Endodermal cell (in vitro differentiated cells): ENCODE results near the gene ANKZF1. TPM values are rescaled to one million over a fixed set of nuclear protein-coding genes. Genes with fewer than 3 reads are reported as not detected.

Experiments used
- DNase-seq: peaks from one replicate; pipeline ENCODE4 v3.0.0-alpha.2; 2017
- H3K27ac ChIP-seq: 2 replicates; pipeline ENCODE4 v1.5.1; 2013; ENCODE audit warnings: mild to moderate bottlenecking, low read depth, low read length, moderate library complexity
- H3K27me3 ChIP-seq: 2 replicates; pipeline ENCODE4 v1.6.1; 2013; ENCODE audit warnings: mild to moderate bottlenecking, low read length, moderate library complexity; ENCODE audit not compliant: insufficient read depth, control insufficient read depth, poor library complexity, severe bottlenecking
- H3K36me3 ChIP-seq: 2 replicates; pipeline ENCODE4 v1.7.0; 2013; ENCODE audit warnings: mild to moderate bottlenecking, low read length, moderate library complexity; ENCODE audit not compliant: control insufficient read depth, insufficient read depth
- H3K4me1 ChIP-seq: one replicate; pipeline ENCODE4 v1.7.0; 2013; ENCODE audit warnings: low read length; ENCODE audit not compliant: control insufficient read depth, insufficient read depth
- H3K4me3 ChIP-seq: 2 replicates; pipeline ENCODE4 v1.5.1; 2013; ENCODE audit warnings: mild to moderate bottlenecking, low read length, moderate library complexity
- H3K9ac ChIP-seq: 2 replicates; pipeline ENCODE4 v1.6.1; 2013; ENCODE audit warnings: mild to moderate bottlenecking, low read length, moderate library complexity; ENCODE audit not compliant: poor library complexity, severe bottlenecking; ENCODE audit errors: extremely low read depth
- H3K9me3 ChIP-seq: 2 replicates; pipeline ENCODE4 v1.6.1; 2013; ENCODE audit warnings: mild to moderate bottlenecking, low read length, moderate library complexity; ENCODE audit not compliant: control insufficient read depth
- H3K27ac Mint-ChIP-seq: 2 replicates; pipeline ENCODE4 v1.8.0; 2020; ENCODE audit warnings: mixed read lengths
- H3K27me3 Mint-ChIP-seq: 2 replicates; pipeline ENCODE4 v1.8.0; 2021; ENCODE audit warnings: mild to moderate bottlenecking, mixed read lengths; ENCODE audit not compliant: insufficient read depth
- H3K36me3 Mint-ChIP-seq: 2 replicates; pipeline ENCODE4 v1.8.0; 2020; ENCODE audit warnings: low read depth, mixed read lengths
- H3K4me1 Mint-ChIP-seq: 2 replicates; pipeline ENCODE4 v1.8.0; 2020; ENCODE audit warnings: mixed read lengths
- H3K4me3 Mint-ChIP-seq: 2 replicates; pipeline ENCODE4 v1.8.0; 2020; ENCODE audit warnings: mild to moderate bottlenecking, moderate library complexity, mixed read lengths
- H3K9me3 Mint-ChIP-seq: 2 replicates; pipeline ENCODE4 v1.8.0; 2020; ENCODE audit warnings: mild to moderate bottlenecking, mixed read lengths
- WGBS, 2 experiments: methylation state at CpG; one replicate each; pipeline versions ENCODE4 v1.1.5 to v1.1.7; 2013; ENCODE audit warnings: missing lambda C conversion rate in 2 of 2, mixed read lengths in 1 of 2; ENCODE audit not compliant: insufficient coverage in 1 of 2, insufficient read length in 1 of 2; 5-methylcytosine and 5-hydroxymethylcytosine counted together
- total RNA-seq, 2 donors: library from RNA; stranded (reverse); fragmentation: NEBNext Ultra II Directional in 1 of 2; extraction: Animal tissue kit (Norgen Biotek cat#: 25700) in 1 of 2; gene quantifications; 2 replicates in 1 of 2; 3 replicates in 1 of 2; pipeline ENCODE4 v1.2.1, GENCODE V29; 2021
- TF ChIP-seq, protein P1 (sequence below): fragments of 200-600 bp; sonication (generic); conservative IDR thresholded peaks from 2 replicates; pipeline ENCODE4 v1.5.0; 2021; ENCODE audit warnings: antibody characterized with exemption, mild to moderate bottlenecking

The ANKZF1 gene
- total RNA-seq, 2 donors from 2014 or later, result 50.9 to 56.3 TPM

- 79 to 82% methylated on average over 4 to 5 of the region's 5 CpGs for WGBS, 2 experiments
- no peaks in the 10 kb centered on the region for H3K4me1 ChIP-seq
- no peak overlapping the region for H3K27ac Mint-ChIP-seq
- H3K36me3 ChIP-seq, result no peaks in the 10 kb centered on the region
- H3K27me3 Mint-ChIP-seq, result peaks cover 52% of the 10 kb centered on the region
- no peaks in the 10 kb centered on the region for H3K9me3 Mint-ChIP-seq
- no peaks in the 10 kb centered on the region for H3K4me1 Mint-ChIP-seq
- peaks cover 27% of the 10 kb centered on the region for H3K27me3 ChIP-seq
- H3K4me3 ChIP-seq, result no peak overlapping the region
- no peaks in the 10 kb centered on the region for H3K36me3 Mint-ChIP-seq
- DNase-seq, result no peak
- TF ChIP-seq, protein P1, sequence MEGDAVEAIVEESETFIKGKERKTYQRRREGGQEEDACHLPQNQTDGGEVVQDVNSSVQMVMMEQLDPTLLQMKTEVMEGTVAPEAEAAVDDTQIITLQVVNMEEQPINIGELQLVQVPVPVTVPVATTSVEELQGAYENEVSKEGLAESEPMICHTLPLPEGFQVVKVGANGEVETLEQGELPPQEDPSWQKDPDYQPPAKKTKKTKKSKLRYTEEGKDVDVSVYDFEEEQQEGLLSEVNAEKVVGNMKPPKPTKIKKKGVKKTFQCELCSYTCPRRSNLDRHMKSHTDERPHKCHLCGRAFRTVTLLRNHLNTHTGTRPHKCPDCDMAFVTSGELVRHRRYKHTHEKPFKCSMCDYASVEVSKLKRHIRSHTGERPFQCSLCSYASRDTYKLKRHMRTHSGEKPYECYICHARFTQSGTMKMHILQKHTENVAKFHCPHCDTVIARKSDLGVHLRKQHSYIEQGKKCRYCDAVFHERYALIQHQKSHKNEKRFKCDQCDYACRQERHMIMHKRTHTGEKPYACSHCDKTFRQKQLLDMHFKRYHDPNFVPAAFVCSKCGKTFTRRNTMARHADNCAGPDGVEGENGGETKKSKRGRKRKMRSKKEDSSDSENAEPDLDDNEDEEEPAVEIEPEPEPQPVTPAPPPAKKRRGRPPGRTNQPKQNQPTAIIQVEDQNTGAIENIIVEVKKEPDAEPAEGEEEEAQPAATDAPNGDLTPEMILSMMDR, result no peak
- H3K27ac ChIP-seq, result no peak overlapping the region
- no peak overlapping the region for H3K9ac ChIP-seq
- H3K4me3 Mint-ChIP-seq, result no peak overlapping the region
- no peaks in the 10 kb centered on the region for H3K9me3 ChIP-seq
Observed at GRCh38 chr2:219261024-219261855, 31.6 kb downstream of the ANKZF1 start.

DNA sequence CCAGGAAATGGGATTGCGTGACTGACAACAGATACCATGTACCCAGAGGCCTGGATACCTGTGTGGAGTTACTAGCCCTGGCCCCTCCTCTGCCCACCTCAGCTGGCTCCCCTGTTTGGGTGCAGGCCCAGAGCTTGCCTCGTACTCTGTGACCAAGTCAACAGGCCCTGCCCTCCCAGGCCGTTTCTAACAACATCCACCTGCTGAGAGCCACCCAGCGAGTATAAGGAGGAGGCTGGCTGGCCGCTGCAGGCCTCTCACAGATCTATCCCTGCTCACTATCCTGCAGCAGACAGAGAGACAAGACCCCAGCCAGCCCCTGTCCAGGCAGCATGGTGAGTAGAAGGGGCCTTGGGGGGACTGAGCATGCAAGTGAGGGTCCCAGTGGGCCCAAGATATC lies 36.6 kb downstream of the ANKZF1 start:
- H3K9ac ChIP-seq, result no peak overlapping the region
- Mint-ChIP-seq H3K9me3 (no peaks in the 10 kb centered on the region), H3K4me3 (no peak overlapping the region), H3K36me3 (no peaks in the 10 kb centered on the region), H3K27ac (no peak overlapping the region), H3K4me1 (no peaks in the 10 kb centered on the region), H3K27me3 (peaks cover 37% of the 10 kb centered on the region)
- TF ChIP-seq, protein P1, result no peak
- H3K27me3 ChIP-seq, result peaks cover 9% of the 10 kb centered on the region
- H3K27ac ChIP-seq, result no peak overlapping the region
- no peaks in the 10 kb centered on the region for H3K9me3 ChIP-seq
- H3K4me1 ChIP-seq, result no peaks in the 10 kb centered on the region
- no peak for DNase-seq
- H3K4me3 ChIP-seq, result no peak overlapping the region
- 71 to 74% methylated on average over 2 to 5 of the region's 5 CpGs for WGBS, 2 experiments
- H3K36me3 ChIP-seq, result no peaks in the 10 kb centered on the region

DNA sequence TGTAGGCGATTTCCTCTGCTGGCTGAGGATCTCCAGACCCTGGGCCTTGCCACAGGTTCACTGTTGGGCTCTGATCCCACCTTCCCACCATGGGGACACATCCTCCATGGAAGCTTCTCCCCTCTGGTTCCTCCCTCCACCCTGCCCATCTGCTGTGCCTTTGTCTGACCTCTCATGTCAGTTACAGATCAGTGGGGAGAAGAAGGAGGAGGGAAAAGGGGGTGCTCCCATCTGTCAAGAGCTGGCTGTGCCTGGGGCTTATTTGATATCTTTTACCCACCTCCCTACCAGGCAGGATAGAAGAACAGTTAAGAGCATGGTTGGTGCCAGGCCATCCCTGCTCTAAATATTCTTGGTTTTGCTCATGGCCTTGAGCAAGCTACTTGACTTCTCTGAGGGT lies 37.3 kb downstream of the ANKZF1 start:
- Mint-ChIP-seq H3K4me1 (no peaks in the 10 kb centered on the region), H3K9me3 (no peaks in the 10 kb centered on the region)
- DNase-seq, result no peak

More for the DNA sequence above, 37.3 kb downstream of the ANKZF1 start:
- Mint-ChIP-seq H3K27me3 (peaks cover 36% of the 10 kb centered on the region), H3K27ac (no peak overlapping the region), H3K36me3 (no peaks in the 10 kb centered on the region), H3K4me3 (no peak overlapping the region)
- TF ChIP-seq, protein P1, result no peak
- no peaks in the 10 kb centered on the region for H3K36me3 ChIP-seq
- no peaks in the 10 kb centered on the region for H3K4me1 ChIP-seq
- H3K27me3 ChIP-seq, result peaks cover 5% of the 10 kb centered on the region
- no peak overlapping the region for H3K4me3 ChIP-seq
- H3K9me3 ChIP-seq, result no peaks in the 10 kb centered on the region
- 75 to 83% methylated on average over 1 of the region's 1 CpG for WGBS, 2 experiments
- no peak overlapping the region for H3K9ac ChIP-seq
- H3K27ac ChIP-seq, result no peak overlapping the region
